ENCODE measurements around the gene DVL1. TPM values are rescaled to one million over a fixed set of nuclear protein-coding genes. Genes with fewer than 3 reads are reported as not detected.
A peak's percentile ranks its signal among the peaks of the same experiment; 100 is the strongest.

Gene DVL1
- total and polyA plus RNA-seq, 2 of the 13 experiments (the other 11 are each of a cell fraction or from before 2014, with no cell fraction given) = 30.8 to 60.4 TPM

GRCh38 chr1:1305300-1306069 lies 43.7 kb downstream of the DVL1 start (continued):
- TF ChIP-seq ZNF616 (CRISPR knock-in tag; IDR thresholded peaks at IDR 0.05; ENCODE audit: low read depth) (no peak), ZNF772 (CRISPR knock-in tag; IDR thresholded peaks at IDR 0.05) (no peak), ZNF17 (CRISPR knock-in tag; IDR thresholded peaks at IDR 0.05) (no peak), ZNF841 (CRISPR knock-in tag; IDR thresholded peaks at IDR 0.05; ENCODE audit: borderline replicate concordance) (no peak), ZNF572 (CRISPR knock-in tag; IDR thresholded peaks at IDR 0.05) (peak; percentile 46; the same call in 1 of the 2 replicates), ZNF143 (CRISPR knock-in tag; IDR thresholded peaks at IDR 0.05) (no peak; the same call in 1 of the 2 replicates), THAP11 (CRISPR knock-in tag; IDR thresholded peaks at IDR 0.05) (no peak), SP4 (CRISPR knock-in tag; IDR thresholded peaks at IDR 0.05) (no peak; the same call in 1 of the 2 replicates), ZBTB3 (CRISPR knock-in tag; IDR thresholded peaks at IDR 0.05; ENCODE audit: borderline replicate concordance, low read depth) (no peak), HES4 (CRISPR knock-in tag; IDR thresholded peaks at IDR 0.05; ENCODE audit: borderline replicate concordance) (no peak), PCBP2 (optimal IDR thresholded peaks at IDR 0.05; ENCODE audit: low read depth, low read length, poor library complexity, severe bottlenecking) (no peak), ZNF383 (CRISPR knock-in tag; IDR thresholded peaks at IDR 0.05; ENCODE audit: borderline replicate concordance) (no peak), ZNF333 (CRISPR knock-in tag; IDR thresholded peaks at IDR 0.05; ENCODE audit: borderline replicate concordance) (no peak), NFE2L1 (CRISPR knock-in tag; IDR thresholded peaks at IDR 0.05; ENCODE audit: borderline replicate concordance) (peak; percentile 76), HOXA9 (CRISPR knock-in tag; IDR thresholded peaks at IDR 0.05; ENCODE audit: borderline replicate concordance) (0 out of 2 replicates have a peak, but pooled peaks have one; percentile 26), ZNF20 (CRISPR knock-in tag; IDR thresholded peaks at IDR 0.05) (no peak), ZNF34 (CRISPR knock-in tag; IDR thresholded peaks at IDR 0.05; ENCODE audit: borderline replicate concordance) (no peak), DMAP1 (CRISPR knock-in tag; IDR thresholded peaks at IDR 0.05) (0 out of 2 replicates have a peak, but pooled peaks have one; percentile 14), ZNF790 (CRISPR knock-in tag; IDR thresholded peaks at IDR 0.05; ENCODE audit: borderline replicate concordance) (no peak)
- TF ChIP-seq, protein P1, sequence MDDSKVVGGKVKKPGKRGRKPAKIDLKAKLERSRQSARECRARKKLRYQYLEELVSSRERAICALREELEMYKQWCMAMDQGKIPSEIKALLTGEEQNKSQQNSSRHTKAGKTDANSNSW (CRISPR knock-in tag; IDR thresholded peaks at IDR 0.05; ENCODE audit: borderline replicate concordance) = no peak
- TF ChIP-seq, protein P2, sequence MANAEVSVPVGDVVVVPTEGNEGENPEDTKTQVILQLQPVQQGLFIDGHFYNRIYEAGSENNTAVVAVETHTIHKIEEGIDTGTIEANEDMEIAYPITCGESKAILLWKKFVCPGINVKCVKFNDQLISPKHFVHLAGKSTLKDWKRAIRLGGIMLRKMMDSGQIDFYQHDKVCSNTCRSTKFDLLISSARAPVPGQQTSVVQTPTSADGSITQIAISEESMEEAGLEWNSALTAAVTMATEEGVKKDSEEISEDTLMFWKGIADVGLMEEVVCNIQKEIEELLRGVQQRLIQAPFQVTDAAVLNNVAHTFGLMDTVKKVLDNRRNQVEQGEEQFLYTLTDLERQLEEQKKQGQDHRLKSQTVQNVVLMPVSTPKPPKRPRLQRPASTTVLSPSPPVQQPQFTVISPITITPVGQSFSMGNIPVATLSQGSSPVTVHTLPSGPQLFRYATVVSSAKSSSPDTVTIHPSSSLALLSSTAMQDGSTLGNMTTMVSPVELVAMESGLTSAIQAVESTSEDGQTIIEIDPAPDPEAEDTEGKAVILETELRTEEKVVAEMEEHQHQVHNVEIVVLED (CRISPR knock-in tag; IDR thresholded peaks at IDR 0.05; ENCODE audit: borderline replicate concordance) = no peak
- TF ChIP-seq, protein P3, sequence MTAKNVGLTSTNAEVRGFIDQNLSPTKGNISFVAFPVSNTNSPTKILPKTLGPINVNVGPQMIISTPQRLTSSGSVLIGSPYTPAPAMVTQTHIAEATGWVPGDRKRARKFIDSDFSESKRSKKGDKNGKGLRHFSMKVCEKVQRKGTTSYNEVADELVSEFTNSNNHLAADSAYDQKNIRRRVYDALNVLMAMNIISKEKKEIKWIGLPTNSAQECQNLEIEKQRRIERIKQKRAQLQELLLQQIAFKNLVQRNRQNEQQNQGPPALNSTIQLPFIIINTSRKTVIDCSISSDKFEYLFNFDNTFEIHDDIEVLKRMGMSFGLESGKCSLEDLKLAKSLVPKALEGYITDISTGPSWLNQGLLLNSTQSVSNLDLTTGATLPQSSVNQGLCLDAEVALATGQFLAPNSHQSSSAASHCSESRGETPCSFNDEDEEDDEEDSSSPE (CRISPR knock-in tag; IDR thresholded peaks at IDR 0.05) = no peak
- TF ChIP-seq, protein P4, sequence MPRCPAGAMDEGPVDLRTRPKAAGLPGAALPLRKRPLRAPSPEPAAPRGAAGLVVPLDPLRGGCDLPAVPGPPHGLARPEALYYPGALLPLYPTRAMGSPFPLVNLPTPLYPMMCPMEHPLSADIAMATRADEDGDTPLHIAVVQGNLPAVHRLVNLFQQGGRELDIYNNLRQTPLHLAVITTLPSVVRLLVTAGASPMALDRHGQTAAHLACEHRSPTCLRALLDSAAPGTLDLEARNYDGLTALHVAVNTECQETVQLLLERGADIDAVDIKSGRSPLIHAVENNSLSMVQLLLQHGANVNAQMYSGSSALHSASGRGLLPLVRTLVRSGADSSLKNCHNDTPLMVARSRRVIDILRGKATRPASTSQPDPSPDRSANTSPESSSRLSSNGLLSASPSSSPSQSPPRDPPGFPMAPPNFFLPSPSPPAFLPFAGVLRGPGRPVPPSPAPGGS (CRISPR knock-in tag; IDR thresholded peaks at IDR 0.05) = no peak
- TF ChIP-seq, protein P5, sequence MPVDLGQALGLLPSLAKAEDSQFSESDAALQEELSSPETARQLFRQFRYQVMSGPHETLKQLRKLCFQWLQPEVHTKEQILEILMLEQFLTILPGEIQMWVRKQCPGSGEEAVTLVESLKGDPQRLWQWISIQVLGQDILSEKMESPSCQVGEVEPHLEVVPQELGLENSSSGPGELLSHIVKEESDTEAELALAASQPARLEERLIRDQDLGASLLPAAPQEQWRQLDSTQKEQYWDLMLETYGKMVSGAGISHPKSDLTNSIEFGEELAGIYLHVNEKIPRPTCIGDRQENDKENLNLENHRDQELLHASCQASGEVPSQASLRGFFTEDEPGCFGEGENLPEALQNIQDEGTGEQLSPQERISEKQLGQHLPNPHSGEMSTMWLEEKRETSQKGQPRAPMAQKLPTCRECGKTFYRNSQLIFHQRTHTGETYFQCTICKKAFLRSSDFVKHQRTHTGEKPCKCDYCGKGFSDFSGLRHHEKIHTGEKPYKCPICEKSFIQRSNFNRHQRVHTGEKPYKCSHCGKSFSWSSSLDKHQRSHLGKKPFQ (CRISPR knock-in tag; IDR thresholded peaks at IDR 0.05; ENCODE audit: insufficient replicate concordance) = no peak

Measured in HepG2 (cell line).